NCI-H2171 treated with DMSO at 0.1 percent for 48 hours (cell line): Measurements from ENCODE around the gene TAF1.
"Not testable (repeated sequence)": the region's sequence is repeated elsewhere in the genome, so short reads cannot be mapped to it uniquely, and the experiment has no call there.

ENCODE experiments used
- DNase-seq: peaks from one replicate; lab custom pipeline; 2025; lab: John Stamatoyannopoulos, UW

TAF1 gene

GRCh38 chrX:71439420-71439819 is 73.3 kb downstream of the TAF1 start:
- no peak for DNase-seq

GRCh38 chrX:71439896-71440295 is 73.7 kb downstream of the TAF1 start:
- DNase-seq: no peak

DNA sequence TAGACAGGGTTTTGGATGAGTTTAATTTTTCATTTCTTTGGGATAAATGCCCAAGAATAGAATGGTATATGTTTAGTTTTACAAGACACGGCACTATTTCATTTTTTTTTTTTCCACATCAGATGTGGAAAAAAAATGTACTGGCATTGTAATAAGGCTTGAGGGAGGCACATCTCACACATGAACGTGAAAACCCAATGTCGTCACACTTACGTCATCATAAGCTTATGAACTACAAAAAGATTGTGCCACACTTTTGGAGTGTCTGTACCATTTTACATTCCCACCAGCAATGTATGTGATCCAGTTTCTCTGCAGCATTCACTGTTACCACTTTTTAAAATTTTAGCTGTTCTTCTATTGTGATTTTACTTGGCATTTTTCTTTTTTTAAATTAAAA is 74.2 kb downstream of the TAF1 start:
- no peak for DNase-seq

DNA sequence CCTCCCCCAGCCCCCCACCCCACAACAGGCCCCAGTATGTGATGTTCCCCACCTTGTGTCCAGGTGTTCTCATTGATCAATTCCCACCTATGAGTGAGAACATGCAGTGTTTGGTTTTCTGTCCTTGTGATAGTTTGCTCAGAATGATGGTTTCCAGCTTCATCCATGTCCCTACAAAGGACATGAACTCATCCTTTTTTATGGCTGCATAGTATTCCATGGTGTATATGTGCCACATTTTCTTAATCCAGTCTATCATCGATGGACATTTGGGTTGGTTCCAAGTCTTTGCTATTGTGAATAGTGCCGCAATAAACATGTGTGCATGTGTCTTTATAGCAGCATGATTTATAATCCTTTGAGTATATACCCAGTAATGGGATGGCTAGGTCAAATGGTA is 75.7 kb downstream of the TAF1 start:
- DNase-seq: not testable (repeated sequence)

DNA sequence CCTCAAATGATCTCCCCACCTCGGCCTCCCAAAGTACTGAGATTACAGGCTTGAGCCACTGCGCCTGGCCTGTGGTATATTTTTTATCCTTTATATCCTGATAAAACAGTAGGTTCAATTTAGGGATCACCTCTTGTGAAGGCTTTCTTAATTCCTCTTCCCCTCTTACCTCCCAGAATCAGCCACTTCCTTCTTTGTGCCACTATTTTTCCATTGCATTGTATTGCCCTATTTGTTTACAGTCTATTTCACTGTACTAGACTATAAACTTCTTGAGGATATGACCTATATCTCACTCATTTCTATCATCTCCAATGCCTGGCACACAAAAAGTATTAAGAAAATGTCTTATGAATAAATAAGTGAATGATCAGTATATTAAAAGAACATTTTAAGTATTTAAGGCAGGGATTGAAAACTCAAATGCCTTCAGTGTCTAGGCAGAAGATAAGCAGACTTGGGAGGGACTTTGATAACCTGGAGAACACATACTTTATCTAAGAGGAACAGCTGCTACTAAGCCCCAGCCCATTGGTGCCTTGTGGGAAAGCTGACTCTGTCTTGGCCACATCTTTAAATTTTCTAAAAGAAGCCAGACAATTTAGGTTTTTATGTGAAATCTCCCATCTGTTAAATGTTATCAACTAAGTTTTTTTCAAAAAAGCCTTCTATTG is 84.4 kb downstream of the TAF1 start:
- no peak for DNase-seq

DNA sequence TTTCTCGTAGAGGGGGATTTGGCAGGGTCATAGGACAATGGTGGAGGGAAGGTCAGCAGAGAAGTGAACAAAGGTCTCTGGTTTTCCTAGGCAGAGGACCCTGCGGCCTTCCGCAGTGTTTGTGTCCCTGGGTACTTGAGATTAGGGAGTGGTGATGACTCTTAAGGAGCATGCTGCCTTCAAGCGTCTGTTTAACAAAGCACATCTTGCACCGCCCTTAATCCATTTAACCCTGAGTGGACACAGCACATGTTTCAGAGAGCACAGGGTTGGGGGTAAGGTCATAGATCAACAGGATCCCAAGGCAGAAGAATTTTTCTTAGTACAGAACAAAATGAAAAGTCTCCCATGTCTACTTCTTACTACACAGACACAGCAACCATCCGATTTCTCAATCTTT is 85.4 kb downstream of the TAF1 start:
- not testable (repeated sequence) for DNase-seq

- no peak for DNase-seq
These were observed 86.9 kb downstream of the TAF1 start for GRCh38 chrX:71453056-71453455.

GRCh38 chrX:71454222-71454621 is 88.1 kb downstream of the TAF1 start:
- DNase-seq: no peak

- DNase-seq: no peak
These were observed 92.7 kb downstream of the TAF1 start for GRCh38 chrX:71458866-71459265.

DNA sequence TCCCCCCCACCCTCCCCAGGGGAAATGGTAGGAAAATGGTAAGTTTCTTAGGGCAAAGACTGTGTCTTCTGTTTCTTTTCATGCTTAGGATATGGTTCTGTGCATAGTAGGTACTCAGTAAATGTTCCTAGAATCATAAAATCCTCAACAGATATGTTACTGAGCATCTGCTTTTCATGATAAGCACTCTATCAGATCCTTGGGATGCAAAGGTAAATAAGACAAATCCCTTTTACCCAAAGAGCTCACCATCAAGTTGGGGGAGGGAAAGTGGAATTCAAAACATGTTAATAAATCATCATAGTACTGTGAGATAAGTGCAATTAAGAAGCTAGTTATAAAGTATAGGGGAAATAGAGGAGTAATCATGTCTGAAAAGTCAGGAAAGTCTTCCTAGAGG is 98.8 kb downstream of the TAF1 start:
- no peak for DNase-seq

DNA sequence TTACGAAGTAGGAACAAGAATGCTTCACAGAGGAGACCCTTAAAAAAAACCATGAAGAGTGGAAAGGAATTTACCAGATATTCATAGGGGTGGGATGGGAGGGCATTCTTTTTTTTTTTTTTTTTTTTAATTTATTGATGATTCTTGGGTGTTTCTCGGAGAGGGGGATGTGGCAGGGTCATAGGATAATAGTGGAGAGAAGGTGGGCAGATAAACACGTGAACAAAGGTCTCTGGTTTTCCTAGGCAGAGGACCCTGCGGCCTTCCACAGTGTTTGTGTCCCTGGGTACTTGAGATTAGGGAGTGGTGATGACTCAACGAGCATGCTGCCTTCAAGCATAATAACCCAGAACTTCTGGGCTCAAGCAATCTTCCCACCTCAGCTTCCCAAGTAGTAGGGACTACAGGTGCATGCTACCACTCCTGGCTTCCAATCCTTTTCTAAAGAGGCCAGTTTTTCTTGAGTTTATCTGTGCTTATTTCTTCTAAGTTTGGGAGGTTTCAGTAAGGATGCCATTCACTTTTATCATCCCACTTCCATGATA is 100.9 kb downstream of the TAF1 start:
- DNase-seq: no peak

- no peak for DNase-seq
These were observed 109.8 kb downstream of the TAF1 start for GRCh38 chrX:71475785-71476540.

- no peak for DNase-seq
These were observed 116.2 kb downstream of the TAF1 start for GRCh38 chrX:71482228-71482958.

GRCh38 chrX:71487814-71488213 is 121.7 kb downstream of the TAF1 start:
- no peak for DNase-seq

- no peak for DNase-seq
These were observed 123.4 kb downstream of the TAF1 start for GRCh38 chrX:71489540-71489939.

DNA sequence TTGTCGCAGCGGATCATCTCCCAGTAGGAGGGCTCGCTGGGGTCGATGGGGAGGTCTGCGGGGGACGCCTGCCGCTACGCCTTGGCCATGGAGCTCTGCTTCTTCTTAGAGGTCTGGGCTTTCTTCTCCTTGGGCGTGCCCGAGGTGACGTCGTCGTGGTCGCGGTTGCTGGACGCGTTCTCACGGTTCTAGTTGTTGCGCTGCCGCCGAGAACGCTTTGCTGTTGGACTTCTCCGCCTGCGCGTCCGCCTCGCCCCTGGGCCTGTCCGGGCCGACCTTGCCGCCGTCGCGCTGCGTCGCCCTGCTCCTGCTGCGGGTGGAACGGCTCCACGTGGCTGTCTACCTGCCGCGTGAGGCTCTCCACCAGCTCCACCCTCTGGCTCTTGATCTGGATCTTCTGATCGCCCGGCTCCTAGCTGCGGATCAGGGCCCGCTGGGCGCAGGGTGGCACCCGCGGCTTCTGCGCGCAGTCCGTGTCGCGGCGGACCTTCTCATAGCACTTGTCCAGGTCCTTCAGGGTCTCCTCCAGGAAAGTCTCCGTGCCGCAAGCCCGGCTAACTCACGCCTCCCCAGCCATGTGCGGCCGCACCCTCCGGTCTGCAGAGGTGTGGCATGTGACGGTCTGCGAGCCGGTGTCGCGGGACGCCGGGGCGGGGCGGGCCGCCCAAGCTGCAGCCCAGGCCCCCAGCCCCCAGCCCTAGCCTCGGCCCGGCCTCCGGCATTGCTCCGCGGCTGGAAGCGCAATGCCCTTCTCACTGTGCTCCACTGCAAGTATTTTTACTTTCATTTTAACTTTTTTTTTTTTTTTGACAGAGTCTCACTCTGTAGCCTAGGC is 126.3 kb downstream of the TAF1 start:
- DNase-seq: no peak

DNA sequence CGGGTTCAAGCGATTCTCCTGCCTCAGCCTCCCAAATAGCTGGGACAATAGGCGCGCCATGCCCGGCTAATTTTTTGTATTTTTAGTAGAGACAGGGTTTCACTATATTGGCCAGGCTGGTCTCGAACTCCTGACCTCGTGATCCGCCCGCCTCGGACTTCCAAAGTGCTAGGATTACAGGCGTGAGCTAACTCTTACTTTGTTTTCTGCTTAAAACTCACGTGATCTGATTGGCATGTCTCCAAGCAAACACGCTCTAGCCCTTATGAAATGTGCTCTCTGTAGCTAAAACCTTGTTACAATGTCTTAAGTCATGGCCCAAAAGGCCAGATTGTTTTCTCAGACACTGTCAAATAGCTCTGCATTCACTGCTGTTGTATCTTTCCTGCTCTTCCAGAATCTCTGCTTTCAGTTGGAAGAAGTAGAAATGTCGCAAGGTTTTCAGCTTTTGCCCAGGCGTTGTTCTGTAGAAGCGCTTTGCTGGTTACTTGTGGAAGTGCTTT is 127.0 kb downstream of the TAF1 start:
- DNase-seq: no peak

- DNase-seq: not testable (repeated sequence)
These were observed 129.8 kb downstream of the TAF1 start for GRCh38 chrX:71495979-71496378.

GRCh38 chrX:71496476-71496875 is 130.3 kb downstream of the TAF1 start:
- DNase-seq: no peak

DNA sequence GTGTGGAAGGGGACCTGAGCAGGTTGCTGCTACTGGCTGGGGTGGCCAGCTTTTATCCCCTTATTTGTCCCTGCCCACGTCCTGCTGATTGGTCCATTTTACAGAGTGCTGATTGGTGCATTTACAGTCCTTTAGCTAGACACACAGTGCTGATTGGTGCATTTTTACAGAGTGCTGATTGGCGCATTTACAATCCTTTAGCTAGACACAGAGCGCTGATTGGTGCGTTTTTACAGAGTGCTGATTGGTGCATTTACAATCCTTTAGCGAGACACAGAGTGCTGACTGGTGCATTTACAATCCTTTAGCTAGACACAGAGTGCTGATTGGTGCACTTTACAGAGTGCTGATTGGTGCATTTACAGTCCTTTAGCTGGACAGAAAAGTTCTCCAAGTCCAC is 135.9 kb downstream of the TAF1 start:
- not testable (repeated sequence) for DNase-seq

GRCh38 chrX:71504346-71504745 is 138.2 kb downstream of the TAF1 start:
- no peak for DNase-seq

- DNase-seq: no peak
These were observed 143.1 kb downstream of the TAF1 start for GRCh38 chrX:71509289-71509688.
